Measurements from ENCODE around the gene FOXRED2. TPM values are rescaled to one million over a fixed set of nuclear protein-coding genes. Genes with fewer than 3 reads are reported as not detected.

The FOXRED2 gene
- total and polyA plus RNA-seq, 2 of the 8 experiments (the other 6 are each of a cell fraction or from before 2014, with no cell fraction given): 11.5 to 27.8 TPM

- no peak for TF ChIP-seq MAFK (IDR thresholded peaks at IDR 0.05; ENCODE audit: low read depth, low read length)
- TF ChIP-seq, protein P1, sequence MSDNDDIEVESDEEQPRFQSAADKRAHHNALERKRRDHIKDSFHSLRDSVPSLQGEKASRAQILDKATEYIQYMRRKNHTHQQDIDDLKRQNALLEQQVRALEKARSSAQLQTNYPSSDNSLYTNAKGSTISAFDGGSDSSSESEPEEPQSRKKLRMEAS (IDR thresholded peaks at IDR 0.05): no peak
- no peak for TF ChIP-seq SIRT6 (IDR thresholded peaks at IDR 0.05; ENCODE audit: low read length)
- Histone ChIP-seq H4K8ac (ENCODE audit: extremely low read depth, insufficient read depth, low read length) (no peak overlapping the region), H3K4me3 (ENCODE audit: extremely low read depth in 1 of 4, insufficient read depth in 2 of 4, low read depth in 3 of 4, low read length in 4 of 4) (no peak overlapping the region), H3K27me3 (replicated peaks in 1 of 4; ENCODE audit: control insufficient read depth in 3 of 4, extremely low read depth in 1 of 4, insufficient read depth in 3 of 4, low read length in 3 of 4) (peaks cover 0 to 10% (median 5%) of the 10 kb centered on the region in 4 experiments; a peak in 4 of 7 replicates), H4K91ac (replicated peaks; ENCODE audit: insufficient read length, low read length) (no peak overlapping the region), H3K79me1 (ENCODE audit: low read depth, low read length) (no peaks in the 10 kb centered on the region; the same call in 1 of the 2 replicates), H3K4ac (replicated peaks; ENCODE audit: insufficient read length, low read depth, low read length) (no peak overlapping the region), H3K23me2 (ENCODE audit: low read depth, low read length) (no peaks in the 10 kb centered on the region), H2BK5ac (ENCODE audit: low read depth, low read length) (no peak overlapping the region), H3K18ac (ENCODE audit: extremely low read depth, low read length) (no peak overlapping the region), H3K56ac (replicated peaks; ENCODE audit: insufficient read length, low read depth, low read length) (no peak overlapping the region), H4K20me1 (replicated peaks in 1 of 2; ENCODE audit: control insufficient read depth in 1 of 2, insufficient read depth in 2 of 2, low read length in 2 of 2) (peaks cover 3 to 22% of the 10 kb centered on the region in 2 experiments), H3K4me2 (ENCODE audit: insufficient read depth in 1 of 2, low read depth in 2 of 2, low read length in 2 of 2) (no peak overlapping the region), H3K27ac (ENCODE audit: low read depth, low read length) (no peak overlapping the region), H3K36me3 (ENCODE audit: control insufficient read depth in 2 of 4, insufficient read depth in 4 of 4, low read length in 3 of 4) (peaks cover 52 to 71% (median 65%) of the 10 kb centered on the region in 4 experiments), H2AFZ (ENCODE audit: low read length) (no peak overlapping the region), H3K79me2 (ENCODE audit: control insufficient read depth in 1 of 2, insufficient read depth in 2 of 2, low read length in 2 of 2) (no peaks in the 10 kb centered on the region), H4K5ac (ENCODE audit: insufficient read length, low read depth, low read length) (no peak overlapping the region), H2BK120ac (replicated peaks; ENCODE audit: low read depth, low read length) (no peak overlapping the region), H3K9ac (replicated peaks in 1 of 4; ENCODE audit: extremely low read depth in 1 of 4, low read depth in 3 of 4, low read length in 3 of 4) (no peak overlapping the region), H2BK12ac (ENCODE audit: low read depth, low read length) (no peak overlapping the region), H3K23ac (ENCODE audit: insufficient read length) (no peak overlapping the region), H2BK20ac (ENCODE audit: low read length) (no peak overlapping the region), H3K9me3 (ENCODE audit: insufficient read depth in 2 of 2, low read depth in 1 of 2, low read length in 1 of 2) (no peaks in the 10 kb centered on the region; a peak in 1 of 4 replicates), H2AK5ac (ENCODE audit: low read depth, low read length) (no peak overlapping the region), H3K14ac (ENCODE audit: insufficient read length) (no peak overlapping the region), H3K4me1 (replicated peaks in 1 of 4; ENCODE audit: control insufficient read depth in 3 of 4, insufficient read depth in 4 of 4, low read length in 3 of 4) (0 out of 7 replicates have a peak, but pooled peaks cover 0 to under 1% (median 0%) of the 10 kb centered on the region in 4 experiments), H2BK15ac (ENCODE audit: low read length) (no peak overlapping the region)
- POLR2A ChIA-PET (ENCODE audit: partially characterized antibody): interaction anchor here (0.8 to 8.8 kb wide), 5 partner anchors 9 to 31 kb away, joined by 3 to 92 read pairs (median 3); partner anchors contain the start of genes EIF3D and TXN2
- WGBS, 2 experiments (ENCODE audit: extremely low coverage in 1 of 2, insufficient coverage in 1 of 2, insufficient read length in 1 of 2, insufficient replicate concordance in 2 of 2, low coverage in 1 of 2, low lambda C conversion rate in 2 of 2, missing lambda C conversion rate in 1 of 2): 95% methylated on average over 8 of the region's 8 CpGs; no CpG with 5 or more reads in 1 of the 2 experiments
- DNase-seq (ENCODE audit: low read depth in 1 of 2, low spot score in 2 of 2) (no peak), FAIRE-seq (no peak)
- CTCF ChIA-PET (ENCODE audit: partially characterized antibody): interaction anchor here (1.6 to 5.6 kb wide), 6 partner anchors 11 to 218 kb away, joined by 5 to 63 read pairs (median 9); no protein-coding TSS in a partner anchor
Measured at GRCh38 chr22:36512333-36512732, 5.5 kb upstream of the FOXRED2 start.
